ENCODE measurements around the gene BAAT. TPM values are rescaled to one million over a fixed set of nuclear protein-coding genes. Genes with fewer than 3 reads are reported as not detected.

BAAT gene
- total RNA-seq, 2 experiments from 2014 or later, result not detected

DNA sequence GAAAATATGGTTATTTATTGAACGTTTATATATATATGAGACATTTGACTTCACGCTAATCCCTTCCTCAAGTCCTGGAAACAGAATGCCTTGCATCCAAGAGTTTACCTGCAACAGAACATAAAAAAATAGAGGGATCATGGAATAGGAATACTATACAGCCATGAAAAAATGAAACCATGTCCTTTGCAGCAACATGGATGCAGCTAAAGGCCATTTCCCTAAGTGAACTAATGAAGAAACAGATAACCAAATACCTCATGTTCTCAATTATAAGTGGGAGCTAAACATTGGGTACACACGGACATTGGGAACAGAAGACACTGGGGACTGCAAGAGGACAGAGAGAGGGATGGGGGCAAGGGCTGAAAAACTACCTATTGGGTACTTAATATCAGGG is 13.0 kb downstream of the BAAT start:
- no peak overlapping the region for H3K27ac Mint-ChIP-seq
- CTCF ChIA-PET, result interaction anchor here (1.0 kb wide), 1 partner anchor 17 kb away, joined by 4 read pairs; no protein-coding TSS in a partner anchor
- H3K36me3 Mint-ChIP-seq, result no peaks in the 10 kb centered on the region
- POLR2A ChIA-PET, result no interaction called here
- no peaks in the 10 kb centered on the region for H3K4me1 Mint-ChIP-seq (ENCODE audit: low read depth)
- peaks cover 2% of the 10 kb centered on the region for H3K9me3 Mint-ChIP-seq
- no peak overlapping the region for H3K4me3 Mint-ChIP-seq
- H3K27me3 Mint-ChIP-seq, result peaks cover 12% of the 10 kb centered on the region
- intact Hi-C loops (cut with micrococcal nuclease), result no loop called here
- DNase-seq, result no peak

DNA sequence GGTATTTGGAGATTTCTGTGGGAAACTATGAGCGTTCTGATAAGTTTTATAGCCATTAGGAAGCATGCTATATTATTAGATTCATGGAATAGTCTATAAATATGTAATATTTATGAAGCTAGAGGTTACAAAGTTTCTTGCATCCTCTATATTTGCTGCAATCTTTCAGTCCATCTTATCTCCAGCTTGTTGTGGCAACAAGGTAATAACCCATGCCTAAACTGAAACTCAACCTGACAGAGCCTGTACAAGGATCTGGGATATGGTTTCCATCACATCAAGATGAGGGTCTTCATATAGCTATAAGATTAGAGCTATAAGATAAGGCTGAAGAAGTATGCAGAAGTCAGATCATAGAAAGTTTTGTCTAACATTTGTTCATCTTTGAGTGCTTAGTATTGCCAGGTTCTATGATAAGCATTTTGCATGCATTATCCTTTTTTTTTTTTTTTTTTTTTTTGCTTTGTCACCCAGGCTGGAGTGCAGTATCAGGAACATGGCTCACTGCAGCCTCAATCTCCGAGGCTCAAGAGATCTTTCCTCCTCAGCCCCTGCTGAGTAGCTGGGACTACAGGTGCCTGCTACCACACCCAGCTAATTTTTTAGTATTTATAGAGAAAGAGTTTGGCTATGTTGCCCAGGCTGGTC is 14.8 kb downstream of the BAAT start:
- Mint-ChIP-seq H3K27me3 (peaks cover 7% of the 10 kb centered on the region), H3K36me3 (no peaks in the 10 kb centered on the region), H3K9me3 (peaks cover 2% of the 10 kb centered on the region), H3K27ac (no peak overlapping the region), H3K4me1 (ENCODE audit: low read depth) (no peaks in the 10 kb centered on the region), H3K4me3 (no peak overlapping the region)
- DNase-seq, result no peak
- intact Hi-C loops (cut with micrococcal nuclease), result no loop called here
- ChIA-PET CTCF (no interaction called here), POLR2A (no interaction called here)

DNA sequence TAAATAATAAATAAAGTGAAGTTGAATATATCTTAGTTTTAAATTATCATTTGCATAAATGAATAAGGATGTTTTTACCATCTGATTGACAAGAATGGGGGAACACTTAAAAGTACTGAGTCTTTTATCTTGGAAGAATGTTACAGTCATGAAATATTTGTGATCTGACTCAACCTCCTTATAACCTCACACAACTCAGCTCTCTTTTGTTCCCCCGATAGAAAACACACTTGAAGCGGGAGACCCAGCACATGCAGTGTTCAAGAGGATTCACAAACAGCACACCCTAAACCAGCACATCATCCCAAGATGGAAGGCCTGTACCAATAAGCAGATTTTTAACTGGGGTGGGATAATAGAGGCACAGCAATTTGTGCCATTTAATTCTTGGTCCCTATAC is 15.5 kb downstream of the BAAT start:
- CTCF ChIA-PET, result no interaction called here
- DNase-seq, result no peak
- intact Hi-C loops (cut with micrococcal nuclease), result no loop called here
- H3K9me3 Mint-ChIP-seq, result peaks cover 2% of the 10 kb centered on the region
- no peaks in the 10 kb centered on the region for H3K4me1 Mint-ChIP-seq (ENCODE audit: low read depth)
- no peak overlapping the region for H3K4me3 Mint-ChIP-seq
- H3K36me3 Mint-ChIP-seq, result no peaks in the 10 kb centered on the region
- POLR2A ChIA-PET, result no interaction called here
- H3K27me3 Mint-ChIP-seq, result peaks cover 7% of the 10 kb centered on the region
- no peak overlapping the region for H3K27ac Mint-ChIP-seq

DNA sequence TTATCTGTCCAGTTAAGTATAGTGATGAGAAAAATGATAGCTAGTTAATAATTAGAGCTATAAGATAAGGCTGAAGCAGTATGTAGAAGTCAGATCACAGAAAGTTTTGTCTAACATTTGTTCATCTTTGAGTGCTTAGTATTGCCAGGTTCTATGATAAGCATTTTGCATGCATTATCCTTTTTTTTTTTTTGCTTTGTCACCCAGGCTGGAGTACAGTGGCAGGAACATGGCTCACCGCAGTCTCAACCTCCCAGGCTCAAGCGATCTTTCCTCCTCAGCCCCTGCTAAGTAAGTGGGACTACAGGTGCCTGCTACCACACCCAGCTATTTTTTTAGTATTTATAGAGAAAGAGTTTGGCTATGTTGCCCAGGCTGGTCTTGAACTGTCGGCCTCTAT is 17.5 kb downstream of the BAAT start:
- H3K4me3 Mint-ChIP-seq, result no peak overlapping the region
- ChIA-PET POLR2A (no interaction called here), CTCF (no interaction called here)
- intact Hi-C loops (cut with micrococcal nuclease), result no loop called here
- H3K27ac Mint-ChIP-seq, result no peak overlapping the region
- DNase-seq, result no peak
- H3K4me1 Mint-ChIP-seq (ENCODE audit: low read depth), result no peaks in the 10 kb centered on the region
- H3K36me3 Mint-ChIP-seq, result no peaks in the 10 kb centered on the region
- H3K27me3 Mint-ChIP-seq, result peaks cover 7% of the 10 kb centered on the region
- peaks cover 2% of the 10 kb centered on the region for H3K9me3 Mint-ChIP-seq

DNA sequence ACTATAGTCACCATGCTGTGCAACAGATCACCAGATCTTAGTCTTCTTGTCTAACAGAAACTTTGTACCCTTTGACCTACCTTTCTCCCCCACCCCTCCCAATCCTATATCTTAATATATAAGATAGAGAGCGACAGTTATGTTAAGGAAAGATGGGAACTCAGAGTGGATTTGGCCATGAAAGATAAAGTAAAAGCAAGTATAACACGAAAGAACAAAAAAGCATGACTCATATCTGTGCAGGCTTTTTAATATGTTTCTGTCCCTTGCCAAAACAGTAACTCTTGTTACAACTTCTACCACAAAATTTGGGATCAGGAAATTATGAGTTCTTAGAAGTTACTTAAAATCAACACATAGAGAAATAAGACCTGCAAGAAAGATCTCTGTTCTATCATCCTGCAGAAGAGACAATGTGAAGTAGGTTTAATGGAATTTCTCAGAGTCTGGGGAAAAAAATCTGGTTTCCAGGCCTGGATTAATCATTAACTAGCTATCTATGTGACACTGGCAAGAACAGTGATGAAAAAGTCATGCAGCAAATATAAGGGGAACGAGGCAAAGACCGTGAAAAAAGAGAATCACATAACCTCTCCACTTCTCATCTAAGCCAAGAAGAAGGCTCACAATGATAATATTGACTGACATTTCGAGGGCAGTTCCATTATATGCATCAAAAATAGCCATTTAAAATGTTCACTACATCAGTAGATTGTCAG is 18.6 kb downstream of the BAAT start:
- H3K4me1 Mint-ChIP-seq (ENCODE audit: low read depth), result no peaks in the 10 kb centered on the region
- H3K9me3 Mint-ChIP-seq, result no peaks in the 10 kb centered on the region
- DNase-seq, result no peak
- intact Hi-C loops (cut with micrococcal nuclease), result no loop called here
- CTCF ChIA-PET, result no interaction called here
- H3K36me3 Mint-ChIP-seq, result no peaks in the 10 kb centered on the region
- no peak overlapping the region for H3K27ac Mint-ChIP-seq
- H3K27me3 Mint-ChIP-seq, result peaks cover 3% of the 10 kb centered on the region
- no peak overlapping the region for H3K4me3 Mint-ChIP-seq
- POLR2A ChIA-PET, result no interaction called here

DNA sequence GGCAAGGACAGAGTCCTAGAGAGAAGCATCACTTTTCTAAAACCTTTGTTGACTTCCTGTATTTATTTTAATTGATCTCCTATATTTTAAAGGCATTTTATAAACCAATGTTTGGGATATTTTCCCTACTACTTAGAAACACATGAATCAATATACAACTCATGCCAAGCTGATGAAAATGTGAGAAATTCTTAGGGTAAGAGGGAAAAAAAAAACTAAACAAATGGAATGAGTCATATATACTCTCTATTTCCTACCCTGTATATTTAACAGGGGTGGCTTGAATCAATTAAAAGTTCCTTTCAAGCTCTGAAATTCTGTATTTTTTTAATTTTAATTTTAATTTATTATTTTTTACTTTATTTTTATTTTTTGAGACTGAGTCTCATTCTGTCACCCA is 19.6 kb downstream of the BAAT start:
- ChIA-PET CTCF (no interaction called here), POLR2A (no interaction called here)
- no peaks in the 10 kb centered on the region for H3K9me3 Mint-ChIP-seq

DNA sequence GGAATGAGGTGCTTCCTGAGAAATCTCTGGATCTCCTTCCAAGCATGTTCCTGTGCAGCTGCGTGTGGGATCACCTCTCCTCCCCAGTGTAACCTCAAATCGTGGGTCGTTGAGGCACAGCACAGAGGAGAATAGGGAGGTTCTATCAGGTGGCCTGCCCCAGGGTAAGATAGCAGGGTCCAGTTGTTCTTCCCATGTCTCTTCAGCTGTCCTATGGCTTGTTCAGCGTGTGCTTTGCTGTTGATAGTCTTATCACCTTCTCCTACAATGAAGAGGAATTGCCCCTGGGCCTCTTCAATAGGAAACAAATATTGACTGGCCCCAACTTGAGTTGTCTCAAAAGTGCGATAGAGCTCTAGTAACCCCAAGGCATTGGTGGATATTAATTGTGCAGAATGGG is 22.4 kb downstream of the BAAT start:
- ChIA-PET POLR2A (no interaction called here), CTCF (no interaction called here)
- Mint-ChIP-seq H3K27me3 (no peaks in the 10 kb centered on the region), H3K4me3 (no peak overlapping the region), H3K36me3 (no peaks in the 10 kb centered on the region), H3K9me3 (no peaks in the 10 kb centered on the region), H3K4me1 (ENCODE audit: low read depth) (no peaks in the 10 kb centered on the region), H3K27ac (no peak overlapping the region)
- intact Hi-C loops (cut with micrococcal nuclease), result no loop called here
- no peak for DNase-seq

More for the DNA sequence above, 19.6 kb downstream of the BAAT start:
- Mint-ChIP-seq H3K36me3 (no peaks in the 10 kb centered on the region), H3K4me3 (no peak overlapping the region), H3K4me1 (ENCODE audit: low read depth) (no peaks in the 10 kb centered on the region), H3K27me3 (peaks cover 3% of the 10 kb centered on the region), H3K27ac (no peak overlapping the region)
- intact Hi-C loops (cut with micrococcal nuclease), result no loop called here
- DNase-seq, result no peak

DNA sequence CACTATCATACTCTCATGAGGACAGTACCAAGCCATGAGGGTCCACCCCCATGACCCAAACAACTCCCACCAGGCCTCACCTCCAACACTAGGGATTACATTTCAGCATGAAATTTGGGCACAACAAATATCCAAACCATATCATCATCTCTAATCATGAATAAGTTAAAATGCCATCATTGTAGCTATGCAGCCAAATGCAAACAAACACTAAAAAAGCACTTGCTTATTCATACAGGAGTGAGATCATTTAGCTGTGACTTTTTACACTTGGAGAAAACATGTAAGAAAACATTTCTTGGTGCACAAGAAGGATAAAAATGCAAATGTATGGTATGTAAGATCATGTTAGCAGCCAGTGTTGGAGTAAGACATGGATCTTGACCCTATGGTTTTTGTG is 24.2 kb downstream of the BAAT start:
- CTCF ChIA-PET, result no interaction called here
- Mint-ChIP-seq H3K9me3 (no peaks in the 10 kb centered on the region), H3K4me3 (no peak overlapping the region), H3K36me3 (no peaks in the 10 kb centered on the region), H3K27ac (no peak overlapping the region), H3K4me1 (ENCODE audit: low read depth) (no peaks in the 10 kb centered on the region), H3K27me3 (no peaks in the 10 kb centered on the region)
- intact Hi-C loops (cut with micrococcal nuclease), result no loop called here
- POLR2A ChIA-PET, result no interaction called here
- DNase-seq, result no peak

DNA sequence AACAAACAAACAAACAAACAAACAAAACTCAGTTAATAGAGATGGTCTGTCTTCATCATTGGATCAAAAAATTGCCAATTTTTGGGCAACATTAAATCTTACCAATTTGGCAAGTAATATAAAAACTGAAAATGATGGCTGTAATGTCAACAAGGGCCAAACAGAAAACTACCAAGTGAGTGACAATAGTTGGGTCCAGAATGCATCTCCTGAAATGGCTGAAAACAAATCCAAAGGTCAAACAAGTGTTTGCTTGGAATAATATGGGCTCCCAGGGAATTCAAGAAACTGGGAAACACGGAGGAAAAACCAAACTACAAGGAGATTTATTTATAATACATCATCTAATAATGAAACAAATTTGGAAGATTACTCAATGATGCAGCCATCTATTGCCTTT is 25.1 kb downstream of the BAAT start:
- Mint-ChIP-seq H3K9me3 (no peaks in the 10 kb centered on the region), H3K4me1 (ENCODE audit: low read depth) (no peaks in the 10 kb centered on the region), H3K36me3 (no peaks in the 10 kb centered on the region), H3K27me3 (peaks cover 3% of the 10 kb centered on the region), H3K4me3 (no peak overlapping the region), H3K27ac (no peak overlapping the region)
- intact Hi-C loops (cut with micrococcal nuclease), result no loop called here
- CTCF ChIA-PET, result no interaction called here
- POLR2A ChIA-PET, result no interaction called here
- no peak for DNase-seq

DNA sequence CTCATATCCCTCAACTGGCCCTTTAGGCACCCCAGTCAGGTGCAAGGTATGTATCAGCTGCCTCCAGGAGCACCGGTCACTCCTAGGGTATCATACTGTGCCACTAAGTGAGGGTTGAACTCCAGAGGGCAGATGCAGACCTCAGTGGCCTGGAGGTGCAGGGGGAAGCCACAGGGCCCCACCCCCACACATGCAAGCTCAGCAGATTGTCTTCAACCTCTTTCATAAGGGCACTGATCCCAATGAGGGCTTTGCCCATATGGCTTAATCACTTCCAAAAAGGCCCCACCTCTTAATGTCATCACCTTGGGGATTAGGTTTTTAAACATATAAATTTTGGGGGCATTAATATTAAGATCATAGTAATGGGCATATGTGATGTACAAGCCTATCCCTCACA is 28.2 kb downstream of the BAAT start:
- Mint-ChIP-seq H3K4me3 (no peak overlapping the region), H3K36me3 (no peaks in the 10 kb centered on the region), H3K9me3 (no peaks in the 10 kb centered on the region), H3K4me1 (ENCODE audit: low read depth) (no peaks in the 10 kb centered on the region), H3K27ac (no peak overlapping the region), H3K27me3 (peaks cover 4% of the 10 kb centered on the region)
- ChIA-PET CTCF (no interaction called here), POLR2A (no interaction called here)
- no peak for DNase-seq
- intact Hi-C loops (cut with micrococcal nuclease), result no loop called here

DNA sequence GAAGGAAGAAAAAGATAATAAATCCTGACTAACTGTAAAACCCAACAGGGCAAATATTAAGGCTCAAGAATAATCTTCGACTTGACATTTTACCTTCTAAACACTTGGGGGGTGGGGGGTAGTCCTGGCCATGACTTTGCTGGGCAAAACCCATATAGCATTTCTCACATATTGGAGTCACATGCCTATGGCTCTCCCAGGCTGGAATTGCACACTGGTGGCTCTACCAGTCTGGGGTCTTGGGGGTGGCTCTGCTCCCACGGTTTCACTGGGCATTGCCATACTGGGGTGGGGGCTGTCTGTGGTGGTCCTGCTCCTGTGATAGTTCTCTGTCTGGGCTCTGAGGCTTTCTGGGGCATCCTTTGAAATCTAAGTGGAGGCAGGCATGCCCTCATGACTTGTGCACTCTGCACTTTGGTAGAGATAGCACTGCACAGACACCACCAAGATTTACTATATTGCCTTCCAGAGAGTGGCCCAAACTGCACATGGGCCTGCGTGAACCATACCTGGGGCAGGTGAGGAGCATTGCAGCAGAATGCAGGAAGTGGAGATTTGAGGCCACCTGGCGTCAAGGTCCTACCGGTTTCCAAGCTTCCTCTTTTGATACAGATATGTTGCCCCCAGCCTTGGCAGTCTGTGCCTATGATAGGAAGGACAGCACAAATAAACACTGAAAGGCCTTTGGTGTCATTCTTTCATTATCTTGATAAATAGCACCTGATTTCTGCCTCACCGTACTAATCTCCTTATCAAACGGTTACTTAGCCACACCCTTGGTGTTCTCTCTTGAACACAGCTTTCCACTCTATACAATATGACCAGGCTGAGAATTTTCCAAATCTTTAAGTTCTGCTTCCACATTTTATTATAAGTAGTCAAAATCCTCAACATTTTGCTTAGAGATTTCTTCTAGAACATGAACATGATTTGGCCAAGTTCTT is 29.8 kb downstream of the BAAT start:
- ChIA-PET CTCF (interaction anchor here (1.0 kb wide), 1 partner anchor 11 kb away, joined by 3 read pairs; no protein-coding TSS in a partner anchor), POLR2A (no interaction called here)
- Mint-ChIP-seq H3K27me3 (peaks cover 4% of the 10 kb centered on the region), H3K4me1 (ENCODE audit: low read depth) (no peaks in the 10 kb centered on the region), H3K4me3 (no peak overlapping the region), H3K27ac (no peak overlapping the region), H3K36me3 (no peaks in the 10 kb centered on the region), H3K9me3 (no peaks in the 10 kb centered on the region)
- intact Hi-C loops (cut with micrococcal nuclease), result no loop called here
- DNase-seq, result no peak

DNA sequence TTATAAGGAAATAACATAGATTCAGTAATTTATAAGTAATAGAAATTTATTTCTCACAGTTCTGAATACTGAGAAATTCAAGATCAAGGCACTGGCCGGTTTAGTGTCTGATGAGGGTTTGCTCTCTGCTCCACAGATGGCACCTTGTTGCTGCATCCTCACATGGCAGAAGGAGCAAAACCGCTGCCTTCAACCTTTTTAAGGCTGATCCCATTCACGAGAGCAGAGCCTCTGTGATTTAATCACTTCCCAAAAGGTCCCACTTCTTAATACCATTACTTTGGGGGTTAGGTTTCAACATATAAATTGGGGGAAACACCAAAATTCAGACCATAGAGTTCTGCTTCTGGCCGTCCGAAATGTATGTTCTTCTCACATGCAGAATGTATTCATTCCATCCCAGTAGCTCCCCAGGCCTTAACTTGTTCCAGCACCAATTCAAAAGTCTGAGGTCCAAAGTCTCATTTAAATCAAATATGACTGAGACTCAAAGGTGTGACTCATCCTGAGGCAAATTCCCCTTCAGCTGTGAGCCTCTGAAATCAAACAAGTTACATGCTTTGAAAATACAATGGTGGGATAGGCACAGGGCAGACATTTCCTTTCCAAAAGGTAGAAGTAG is 30.6 kb downstream of the BAAT start:
- peaks cover 4% of the 10 kb centered on the region for H3K27me3 Mint-ChIP-seq
- intact Hi-C loops (cut with micrococcal nuclease), result no loop called here
- H3K36me3 Mint-ChIP-seq, result no peaks in the 10 kb centered on the region
- POLR2A ChIA-PET, result no interaction called here
- CTCF ChIA-PET, result no interaction called here
- H3K9me3 Mint-ChIP-seq, result no peaks in the 10 kb centered on the region
- H3K4me1 Mint-ChIP-seq (ENCODE audit: low read depth), result no peaks in the 10 kb centered on the region
- H3K27ac Mint-ChIP-seq, result no peak overlapping the region
- H3K4me3 Mint-ChIP-seq, result no peak overlapping the region
- DNase-seq, result no peak
